ENCODE data around the gene BRI3BP.

Gene BRI3BP

DNA sequence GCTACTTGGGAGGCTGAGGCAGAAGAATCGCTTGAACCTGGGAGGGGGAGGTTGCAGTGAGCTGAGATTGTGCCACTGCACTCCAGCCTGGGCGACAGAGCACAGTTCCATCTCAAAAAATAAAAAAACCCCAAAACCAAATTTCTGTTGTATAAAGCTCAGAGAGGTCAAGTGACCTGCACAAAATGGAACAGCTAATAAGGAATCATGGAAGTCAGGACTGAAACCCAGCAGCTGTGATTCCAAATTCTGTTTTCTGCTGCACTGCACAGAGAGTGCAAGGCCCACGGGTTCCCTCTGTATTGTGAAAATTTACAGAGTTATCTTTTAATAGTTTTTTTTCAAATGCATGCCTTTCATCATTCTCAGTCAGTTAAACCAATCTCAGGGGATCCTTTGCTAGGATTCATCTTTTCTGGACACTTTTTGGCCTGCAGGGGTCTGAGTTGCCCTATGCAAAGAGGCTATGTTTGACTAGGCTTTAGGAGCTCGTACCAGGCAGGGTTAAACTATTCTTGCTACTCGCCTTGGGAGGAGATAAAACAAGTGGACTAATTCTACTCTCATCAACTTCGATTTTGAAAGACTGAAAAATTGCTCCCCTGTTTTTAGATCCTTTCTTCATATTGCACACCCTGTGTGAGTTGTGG is 45.7 kb downstream of the BRI3BP start:
- TF ChIP-seq MYC (IDR thresholded peaks at IDR 0.05; ENCODE audit: low read depth, low read length) (no peak), CTCF (IDR thresholded peaks at IDR 0.05; ENCODE audit: low read depth, low read length) (peak; percentile 15)
- no peak for DNase-seq (ENCODE audit: low read depth)
- H3K4me3 ChIP-seq (ENCODE audit: low read depth, low read length), result no peak overlapping the region

DNA sequence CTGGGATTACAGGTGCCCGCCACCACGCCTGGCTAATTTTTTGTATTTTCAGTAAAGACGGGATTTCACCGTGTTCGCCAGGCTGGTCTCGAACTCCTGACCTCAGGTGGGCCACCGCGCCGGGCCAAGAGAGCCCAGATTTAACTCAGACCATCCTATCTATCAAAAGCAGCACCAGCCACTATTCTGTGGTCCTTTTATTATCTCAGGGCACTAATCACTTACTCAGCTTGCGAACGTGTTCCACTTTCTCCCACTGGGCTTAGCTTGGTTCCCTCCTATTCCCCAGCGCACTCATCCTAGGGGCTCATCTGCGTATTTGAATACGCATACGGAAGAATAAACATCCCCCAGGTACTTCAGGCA is 55.6 kb downstream of the BRI3BP start:
- no peak overlapping the region for H3K4me3 ChIP-seq (ENCODE audit: low read depth, low read length)
- no peak for DNase-seq (ENCODE audit: low read depth)

DNA sequence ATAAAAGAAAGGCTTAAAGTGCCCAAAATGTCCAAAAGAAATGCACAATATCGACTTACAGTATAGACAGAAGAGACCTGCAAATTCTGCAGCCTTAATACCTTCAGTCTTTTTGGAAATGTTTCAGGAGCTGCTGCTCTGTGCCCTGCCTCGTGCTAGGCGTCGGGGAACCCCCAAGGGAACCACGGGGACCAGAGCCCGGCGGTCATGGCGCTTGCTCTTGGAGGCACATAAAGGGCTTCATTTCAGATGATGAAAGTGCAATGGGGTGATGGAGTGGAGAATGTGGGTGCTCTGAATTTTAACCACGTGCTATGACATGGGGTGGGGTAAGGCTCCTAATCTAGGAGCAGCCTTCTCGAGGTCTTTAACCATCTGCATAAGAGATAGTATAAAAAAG is 57.0 kb downstream of the BRI3BP start:
- no peak for TF ChIP-seq POLR2A (IDR thresholded peaks at IDR 0.05; ENCODE audit: extremely low read depth, insufficient read length)
- no peak for TF ChIP-seq MYC (IDR thresholded peaks at IDR 0.05; ENCODE audit: low read depth, low read length)
- TF ChIP-seq, protein P1, sequence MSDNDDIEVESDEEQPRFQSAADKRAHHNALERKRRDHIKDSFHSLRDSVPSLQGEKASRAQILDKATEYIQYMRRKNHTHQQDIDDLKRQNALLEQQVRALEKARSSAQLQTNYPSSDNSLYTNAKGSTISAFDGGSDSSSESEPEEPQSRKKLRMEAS (IDR thresholded peaks at IDR 0.05; ENCODE audit: low read depth, low read length), result no peak
- DNase-seq (ENCODE audit: low read depth), result no peak
- no peak overlapping the region for H3K4me3 ChIP-seq (ENCODE audit: low read depth, low read length)

More for the DNA sequence above, 55.6 kb downstream of the BRI3BP start:
- no peak for TF ChIP-seq CTCF (IDR thresholded peaks at IDR 0.05; ENCODE audit: low read depth, low read length)
- TF ChIP-seq POLR2A (IDR thresholded peaks at IDR 0.05; ENCODE audit: extremely low read depth, insufficient read length), result no peak
- no peak for TF ChIP-seq MYC (IDR thresholded peaks at IDR 0.05; ENCODE audit: low read depth, low read length)
- TF ChIP-seq, protein P1 (IDR thresholded peaks at IDR 0.05; ENCODE audit: low read depth, low read length), result no peak

DNA sequence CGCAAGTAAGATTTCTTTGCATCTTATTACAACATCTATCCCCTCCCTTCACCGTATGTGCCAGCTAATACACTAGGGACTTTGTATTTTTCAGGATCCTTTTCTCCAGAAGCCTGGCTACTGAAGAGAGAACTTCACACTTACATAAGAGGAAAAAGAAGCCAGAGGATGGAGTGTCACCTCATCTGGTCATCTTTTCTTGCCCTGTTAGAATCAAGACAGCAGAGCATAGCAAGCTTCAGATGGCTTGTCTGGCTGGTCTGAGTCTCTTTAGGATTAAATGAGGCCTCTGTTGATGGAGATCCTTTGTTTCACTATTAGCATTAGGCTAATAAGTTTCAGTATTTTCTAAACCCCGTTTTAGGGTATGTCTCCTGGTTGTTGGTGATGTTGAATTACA is 57.4 kb downstream of the BRI3BP start:
- no peak for DNase-seq (ENCODE audit: low read depth)
- no peak overlapping the region for H3K4me3 ChIP-seq (ENCODE audit: low read depth, low read length)
- TF ChIP-seq CTCF (IDR thresholded peaks at IDR 0.05; ENCODE audit: low read depth, low read length), result no peak

DNA sequence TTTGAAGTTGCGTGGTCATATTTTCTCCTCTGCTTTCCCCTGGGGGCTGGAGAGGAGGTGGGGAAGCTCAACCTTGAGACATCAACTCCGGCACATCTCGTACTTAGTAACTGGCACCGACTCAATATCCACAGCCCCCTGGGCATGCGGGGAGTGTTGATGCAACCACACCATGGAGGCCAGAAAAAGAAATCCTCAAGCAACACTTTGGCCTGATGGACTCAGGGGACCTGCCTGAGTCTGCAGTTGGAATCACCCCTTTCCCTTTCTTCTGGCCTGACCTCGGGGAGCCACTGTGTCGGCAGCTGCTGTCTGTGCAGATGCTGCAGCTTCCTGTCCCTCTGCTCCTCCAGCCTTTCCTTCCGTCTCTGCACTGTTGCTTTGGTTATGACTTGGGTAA is 60.4 kb downstream of the BRI3BP start:
- H3K4me3 ChIP-seq (ENCODE audit: low read depth, low read length), result no peak overlapping the region
- TF ChIP-seq MYC (IDR thresholded peaks at IDR 0.05; ENCODE audit: low read depth, low read length) (no peak), CTCF (IDR thresholded peaks at IDR 0.05; ENCODE audit: low read depth, low read length) (no peak), POLR2A (IDR thresholded peaks at IDR 0.05; ENCODE audit: extremely low read depth, insufficient read length) (no peak)
- DNase-seq (ENCODE audit: low read depth), result no peak

GRCh38 chr12:125055591-125055990 is 62.1 kb downstream of the BRI3BP start:
- no peak for TF ChIP-seq POLR2A (IDR thresholded peaks at IDR 0.05; ENCODE audit: extremely low read depth, insufficient read length)
- no peak for TF ChIP-seq CTCF (IDR thresholded peaks at IDR 0.05; ENCODE audit: low read depth, low read length)
- TF ChIP-seq, protein P1 (IDR thresholded peaks at IDR 0.05; ENCODE audit: low read depth, low read length), result no peak
- no peak for TF ChIP-seq MYC (IDR thresholded peaks at IDR 0.05; ENCODE audit: low read depth, low read length)
- DNase-seq (ENCODE audit: low read depth), result no peak
- H3K4me3 ChIP-seq (ENCODE audit: low read depth, low read length), result no peak overlapping the region

Measured in NB4 (cell line).